GM21717 (cell line): Measurements from ENCODE around the gene CD37.
"Not testable (repeated sequence)": the region's sequence is repeated elsewhere in the genome, so short reads cannot be mapped to it uniquely, and the experiment has no call there.

ENCODE experiments used
- ATAC-seq: cut with Tn5 transposase; IDR thresholded peaks from one replicate; pipeline ENCODE4 v1.9.1; 2021; ENCODE audit warnings: mild to moderate bottlenecking, moderate library complexity; ENCODE audit not compliant: unreplicated experiment

Gene CD37

GRCh38 chr19:49373174-49373573 is 38.0 kb downstream of the CD37 start:
- ATAC-seq, result not testable (repeated sequence)

GRCh38 chr19:49374665-49375434 is 39.6 kb downstream of the CD37 start:
- no peak for ATAC-seq

- no peak for ATAC-seq
Observed at GRCh38 chr19:49378512-49378911, 43.3 kb downstream of the CD37 start.

- ATAC-seq, result no peak
Observed at GRCh38 chr19:49380391-49380790, 45.2 kb downstream of the CD37 start.

- ATAC-seq, result no peak
Observed at GRCh38 chr19:49382639-49383038, 47.4 kb downstream of the CD37 start.

GRCh38 chr19:49383599-49383998 is 48.4 kb downstream of the CD37 start:
- ATAC-seq, result no peak

GRCh38 chr19:49387936-49388372 is 52.7 kb downstream of the CD37 start, which contains the start of gene KASH5:
Gene KASH5, plus strand, starts transcription at chr19:49388249. Its CDS starts 2,635 bp downstream, at chr19:49390884.
- no peak for ATAC-seq

GRCh38 chr19:49389406-49389805 is 54.2 kb downstream of the CD37 start:
- no peak for ATAC-seq
